RWPE2 (cell line): ENCODE measurements around the gene TDRD10.

Source experiments
- ATAC-seq: fragments of 200-7000 bp; cut with Tn5 transposase; 3 replicates; pipeline ENCODE4 v1.9.1; 2021; ENCODE audit warnings: low read depth
- DNase-seq: peaks from one replicate; pipeline ENCODE4 v3.0.0-alpha.2; 2020; ENCODE audit warnings: low spot score
- H3K27ac ChIP-seq: fragments of 450-650 bp; 2 replicates; pipeline ENCODE4 v1.5.1; 2017; ENCODE audit warnings: mild to moderate bottlenecking; ENCODE audit not compliant: poor library complexity, severe bottlenecking
- H3K27me3 ChIP-seq: fragments of 250-450 bp; sonication (Bioruptor Pico); 2 replicates; pipeline ENCODE4 v1.5.1; 2021; ENCODE audit warnings: mild to moderate bottlenecking, moderate library complexity; ENCODE audit not compliant: insufficient read depth, poor library complexity, severe bottlenecking
- H3K36me3 ChIP-seq: fragments of 250-450 bp; sonication (Bioruptor Pico); 2 replicates; pipeline ENCODE4 v1.5.1; 2020; ENCODE audit warnings: low read depth, mild to moderate bottlenecking, moderate library complexity
- H3K4me1 ChIP-seq: fragments of 250-450 bp; sonication (Bioruptor Pico); 2 replicates; pipeline ENCODE4 v1.5.1; 2021; ENCODE audit warnings: mild to moderate bottlenecking, moderate library complexity; ENCODE audit not compliant: insufficient read depth, poor library complexity, severe bottlenecking
- H3K4me3 ChIP-seq: fragments of 250-450 bp; sonication (Bioruptor Pico); 2 replicates; pipeline ENCODE4 v1.5.1; 2021; ENCODE audit warnings: mild to moderate bottlenecking, moderate library complexity; ENCODE audit not compliant: severe bottlenecking
- H3K9me3 ChIP-seq: fragments of 250-450 bp; sonication (Bioruptor Pico); 2 replicates; pipeline ENCODE4 v1.5.1; 2021; ENCODE audit warnings: mild to moderate bottlenecking, moderate library complexity; ENCODE audit not compliant: severe bottlenecking
- CTCF ChIP-seq: fragments of 450-650 bp; IDR thresholded peaks from one replicate; pipeline ENCODE4 v1.5.1; 2017; ENCODE audit warnings: mild to moderate bottlenecking, moderate library complexity; ENCODE audit not compliant: poor library complexity, severe bottlenecking

TDRD10 gene

GRCh38 chr1:154503898-154504297, 1.9 kb downstream of the TDRD10 start:
- no peak for TF ChIP-seq CTCF
- DNase-seq (no peak), ATAC-seq (no peak)
- H3K4me1 ChIP-seq = no peaks in the 10 kb centered on the region
- H3K4me3 ChIP-seq = no peak overlapping the region
- H3K9me3 ChIP-seq = no peaks in the 10 kb centered on the region
- no peak overlapping the region for H3K27ac ChIP-seq
- no peaks in the 10 kb centered on the region for H3K36me3 ChIP-seq
- H3K27me3 ChIP-seq = peaks cover 81% of the 10 kb centered on the region

GRCh38 chr1:154512760-154513159, 10.7 kb downstream of the TDRD10 start:
- ATAC-seq (no peak), DNase-seq (no peak)
- H3K27ac ChIP-seq = no peak overlapping the region
- no peak overlapping the region for H3K4me3 ChIP-seq
- H3K9me3 ChIP-seq = no peaks in the 10 kb centered on the region
- H3K4me1 ChIP-seq = no peaks in the 10 kb centered on the region
- H3K27me3 ChIP-seq = peaks cover 14% of the 10 kb centered on the region
- no peaks in the 10 kb centered on the region for H3K36me3 ChIP-seq
- no peak for TF ChIP-seq CTCF

GRCh38 chr1:154514066-154514553, 12.1 kb downstream of the TDRD10 start:
- TF ChIP-seq CTCF = no peak
- Histone ChIP-seq H3K27ac (no peak overlapping the region), H3K9me3 (no peaks in the 10 kb centered on the region), H3K4me3 (no peak overlapping the region), H3K36me3 (no peaks in the 10 kb centered on the region), H3K4me1 (no peaks in the 10 kb centered on the region), H3K27me3 (peaks cover 8% of the 10 kb centered on the region)
- no peak for ATAC-seq
- DNase-seq = no peak

GRCh38 chr1:154517661-154518060, 15.6 kb downstream of the TDRD10 start:
- H3K4me1 ChIP-seq = no peaks in the 10 kb centered on the region

GRCh38 chr1:154519591-154519991, 17.6 kb downstream of the TDRD10 start:
- no peaks in the 10 kb centered on the region for H3K36me3 ChIP-seq
- TF ChIP-seq CTCF = no peak
- no peaks in the 10 kb centered on the region for H3K4me1 ChIP-seq
- ATAC-seq = no peak
- H3K4me3 ChIP-seq = no peak overlapping the region
- no peak overlapping the region for H3K27ac ChIP-seq
- DNase-seq = no peak
- H3K9me3 ChIP-seq = no peaks in the 10 kb centered on the region
- H3K27me3 ChIP-seq = no peaks in the 10 kb centered on the region

More at GRCh38 chr1:154517661-154518060, 15.6 kb downstream of the TDRD10 start:
- Histone ChIP-seq H3K4me3 (no peak overlapping the region), H3K36me3 (no peaks in the 10 kb centered on the region), H3K9me3 (no peaks in the 10 kb centered on the region), H3K27me3 (peaks cover 7% of the 10 kb centered on the region), H3K27ac (no peak overlapping the region)
- ATAC-seq (no peak), DNase-seq (no peak)
- TF ChIP-seq CTCF = no peak
